Measurements from ENCODE around the gene EXOC6B. TPM values are rescaled to one million over a fixed set of nuclear protein-coding genes. Genes with fewer than 3 reads are reported as not detected.

Gene EXOC6B
- total RNA-seq, 1 experiment from 2014 or later = 40.1 TPM

DNA sequence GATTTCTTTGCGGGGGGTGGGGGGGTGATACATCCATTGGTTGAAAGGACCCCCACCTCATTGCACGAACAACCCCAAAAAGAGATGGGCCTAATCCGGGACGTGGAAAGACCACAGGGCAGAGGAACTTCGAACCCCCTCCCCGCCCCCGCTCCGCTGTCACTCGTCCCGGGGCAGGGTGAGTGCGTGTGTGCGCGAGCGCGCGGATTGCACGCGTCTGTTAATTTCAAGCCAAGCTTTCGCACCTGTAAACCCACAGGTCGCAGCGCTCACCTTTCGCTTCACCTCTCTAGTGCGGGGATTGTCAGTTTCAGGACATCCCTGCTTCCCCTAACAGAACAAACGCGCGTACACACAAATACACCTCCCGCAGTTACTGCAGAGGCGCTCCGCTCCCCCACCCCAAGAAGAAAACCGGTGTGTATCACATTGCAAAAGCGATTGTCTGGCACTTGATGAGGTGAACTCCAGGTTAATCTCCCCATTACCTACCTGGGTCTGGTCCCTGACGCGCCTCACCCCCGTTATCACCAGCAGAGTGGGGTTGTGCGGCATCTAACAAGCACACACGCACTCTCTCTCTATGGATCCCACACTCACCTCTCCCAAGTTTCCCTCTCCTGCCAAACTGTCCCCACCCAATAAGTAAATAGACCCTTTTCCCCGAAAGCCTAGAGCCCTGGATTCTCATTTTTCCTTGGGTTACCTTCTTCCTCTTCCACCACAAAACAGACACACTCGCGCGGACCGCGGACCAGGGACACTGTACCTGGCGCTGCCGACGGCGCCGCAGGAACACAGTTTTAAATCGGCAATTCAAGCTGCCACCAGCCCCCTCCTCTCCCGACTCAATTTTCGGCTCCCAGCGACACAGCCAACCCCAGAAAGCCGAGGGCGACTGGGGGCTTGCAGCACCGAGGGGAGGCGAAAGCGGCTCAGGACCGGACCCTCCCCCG lies 679.2 kb downstream of the EXOC6B start:
- peaks cover 75% of the 10 kb centered on the region for H3K27me3 ChIP-seq (ENCODE audit: insufficient read depth, low read length)
- H4K8ac ChIP-seq (replicated peaks; ENCODE audit: insufficient read length, low read depth, low read length) = no peak overlapping the region
- no peak overlapping the region for H2AFZ ChIP-seq (ENCODE audit: low read length)
- peaks cover 96% of the 10 kb centered on the region for H3K27me3 Mint-ChIP-seq (ENCODE audit: low read depth)
- H3K4me1 Mint-ChIP-seq = peaks cover 37 to 57% of the 10 kb centered on the region in 2 experiments
- H4K91ac ChIP-seq (ENCODE audit: insufficient read length, low read depth, low read length) = no peak overlapping the region
- H2BK12ac ChIP-seq (ENCODE audit: insufficient read length, low read depth, low read length) = no peak overlapping the region
- H3K27ac ChIP-seq (ENCODE audit: insufficient read length, low read depth, low read length) = no peak overlapping the region
- H3T11ph ChIP-seq (ENCODE audit: low read length) = no peak overlapping the region
- no peak overlapping the region for H3K23ac ChIP-seq (ENCODE audit: insufficient read length, low read depth, low read length)
- H3K27ac Mint-ChIP-seq = no peak overlapping the region; a peak in 1 of 7 replicates
- peak overlapping the region; percentile 62 to 79 for H3K4me3 Mint-ChIP-seq
- no peaks in the 10 kb centered on the region for H3K9me3 ChIP-seq (ENCODE audit: control insufficient read depth, low read depth, low read length)
- no peaks in the 10 kb centered on the region; the same call in 1 of the 2 replicates for H3K4me1 ChIP-seq (ENCODE audit: insufficient read depth, low read length)
- TF ChIP-seq, protein P1, sequence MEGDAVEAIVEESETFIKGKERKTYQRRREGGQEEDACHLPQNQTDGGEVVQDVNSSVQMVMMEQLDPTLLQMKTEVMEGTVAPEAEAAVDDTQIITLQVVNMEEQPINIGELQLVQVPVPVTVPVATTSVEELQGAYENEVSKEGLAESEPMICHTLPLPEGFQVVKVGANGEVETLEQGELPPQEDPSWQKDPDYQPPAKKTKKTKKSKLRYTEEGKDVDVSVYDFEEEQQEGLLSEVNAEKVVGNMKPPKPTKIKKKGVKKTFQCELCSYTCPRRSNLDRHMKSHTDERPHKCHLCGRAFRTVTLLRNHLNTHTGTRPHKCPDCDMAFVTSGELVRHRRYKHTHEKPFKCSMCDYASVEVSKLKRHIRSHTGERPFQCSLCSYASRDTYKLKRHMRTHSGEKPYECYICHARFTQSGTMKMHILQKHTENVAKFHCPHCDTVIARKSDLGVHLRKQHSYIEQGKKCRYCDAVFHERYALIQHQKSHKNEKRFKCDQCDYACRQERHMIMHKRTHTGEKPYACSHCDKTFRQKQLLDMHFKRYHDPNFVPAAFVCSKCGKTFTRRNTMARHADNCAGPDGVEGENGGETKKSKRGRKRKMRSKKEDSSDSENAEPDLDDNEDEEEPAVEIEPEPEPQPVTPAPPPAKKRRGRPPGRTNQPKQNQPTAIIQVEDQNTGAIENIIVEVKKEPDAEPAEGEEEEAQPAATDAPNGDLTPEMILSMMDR (conservative IDR thresholded peaks at IDR 0.05) = no peak
- H4K5ac ChIP-seq (ENCODE audit: insufficient read length, low read depth, low read length) = no peak overlapping the region
- no peak overlapping the region for H3K4ac ChIP-seq (ENCODE audit: low read depth, low read length)
- no peak overlapping the region for H3K9ac ChIP-seq (ENCODE audit: extremely low read depth, insufficient read length, low read length)
- H3K56ac ChIP-seq (ENCODE audit: insufficient read length, low read depth, low read length) = no peak overlapping the region
- H2BK15ac ChIP-seq (ENCODE audit: low read depth, low read length) = no peak overlapping the region
- H3K18ac ChIP-seq (ENCODE audit: insufficient read length, low read depth, low read length) = no peak overlapping the region
- no peaks in the 10 kb centered on the region; a peak in 1 of 7 replicates for H3K36me3 Mint-ChIP-seq (ENCODE audit: insufficient read depth in 1 of 3, low read depth in 3 of 3)
- WGBS (ENCODE audit: extremely low coverage, insufficient read length, low lambda C conversion rate) = no CpG with 5 or more reads among the region's 58 CpGs
- peaks cover 34% of the 10 kb centered on the region for H3K23me2 ChIP-seq (ENCODE audit: insufficient read length, low read depth, low read length, poor library complexity, severe bottlenecking)
- H3K4me2 ChIP-seq (ENCODE audit: insufficient read depth, insufficient read length, low read length) = peak overlapping the region; percentile 87
- H3K9me3 Mint-ChIP-seq = peaks cover 0 to 8% of the 10 kb centered on the region in 2 experiments; a peak in 3 of 5 replicates
- peaks cover 5% of the 10 kb centered on the region for H4K20me1 ChIP-seq (ENCODE audit: control insufficient read depth, insufficient read depth, insufficient read length)
- peak; percentile 53 for DNase-seq
- no peak overlapping the region for H2BK20ac ChIP-seq (ENCODE audit: low read depth, low read length, poor library complexity, severe bottlenecking)
- H3K14ac ChIP-seq (ENCODE audit: insufficient read depth, low read length) = no peak overlapping the region
- no peak overlapping the region for H2AK5ac ChIP-seq (ENCODE audit: insufficient read length, low read length)
- H3K79me1 ChIP-seq (ENCODE audit: insufficient read depth, low read depth, low read length, poor library complexity, severe bottlenecking) = no peaks in the 10 kb centered on the region
- H3K79me2 ChIP-seq (ENCODE audit: insufficient read depth, low read length) = no peaks in the 10 kb centered on the region
- H2BK120ac ChIP-seq (ENCODE audit: low read depth, low read length, poor library complexity, severe bottlenecking) = no peak overlapping the region
- no peak overlapping the region for H2BK5ac ChIP-seq (ENCODE audit: insufficient read length, low read length)
